IPS-18c (cell line): ENCODE results near the gene MAN2B2.

Source experiments
- H3K4me3 ChIP-seq: 2 replicates; pipeline ENCODE4 v1.7.0; 2013; ENCODE audit warnings: low read depth, mild to moderate bottlenecking, low read length, moderate library complexity; ENCODE audit not compliant: insufficient read depth
- H3K9me3 ChIP-seq: one replicate; pipeline ENCODE4 v1.6.1; 2013; ENCODE audit warnings: mild to moderate bottlenecking, low read length, moderate library complexity; ENCODE audit not compliant: control insufficient read depth, insufficient read depth

MAN2B2 gene

GRCh38 chr4:6561173-6561516 lies 13.8 kb upstream of the MAN2B2 start:
- Histone ChIP-seq H3K4me3 (no peak overlapping the region), H3K9me3 (no peaks in the 10 kb centered on the region)

GRCh38 chr4:6561706-6562371 lies 13.2 kb upstream of the MAN2B2 start:
- Histone ChIP-seq H3K4me3 (no peak overlapping the region), H3K9me3 (no peaks in the 10 kb centered on the region)

DNA sequence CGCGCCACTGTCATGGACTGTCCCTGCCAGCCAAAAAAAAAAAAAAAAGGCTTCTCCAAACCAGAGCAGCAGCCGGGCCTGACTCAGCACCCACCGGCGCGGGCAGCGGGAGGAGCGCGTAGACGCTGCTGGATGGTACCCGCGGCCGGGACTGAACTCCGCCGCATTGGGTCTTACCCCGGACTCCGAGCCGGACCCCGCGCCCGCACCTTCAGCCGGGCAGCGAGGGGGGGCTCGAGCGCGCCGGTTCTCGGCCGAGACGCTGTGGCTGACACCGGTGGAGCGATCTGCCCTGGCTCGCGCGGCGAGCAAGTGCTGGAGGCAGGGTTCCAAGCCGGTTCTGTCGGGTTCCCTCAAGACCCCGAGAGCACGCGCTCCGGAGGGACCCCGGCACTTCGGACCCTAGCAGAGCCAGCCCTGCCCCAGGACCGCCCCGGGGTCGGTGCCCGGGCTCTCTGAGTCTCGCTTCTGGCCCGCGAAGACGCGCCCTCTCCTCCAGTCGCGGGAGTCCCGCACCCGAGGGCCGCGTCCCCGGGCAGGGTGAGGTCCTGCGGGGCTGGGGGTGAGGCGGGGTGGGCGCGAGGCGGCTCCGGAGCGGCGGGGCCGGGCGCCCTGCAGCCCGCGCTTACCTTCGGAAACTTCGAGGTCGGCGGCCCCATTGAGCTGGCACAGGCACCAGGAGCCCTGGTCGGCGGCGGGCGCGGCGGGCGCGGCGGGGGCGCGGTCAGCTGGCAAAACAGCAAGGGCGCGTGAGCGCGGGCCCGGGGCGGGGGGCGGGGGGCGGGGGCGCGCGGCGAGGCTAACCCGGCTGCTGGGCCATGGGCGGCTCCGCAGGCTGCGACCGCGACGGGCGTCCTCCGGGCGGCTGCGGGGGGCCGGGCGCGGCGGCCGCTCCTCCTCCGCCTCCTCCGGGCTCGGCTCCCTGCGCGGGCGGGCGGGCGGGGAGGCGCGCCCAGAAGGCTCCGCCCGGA lies 11.8 kb upstream of the MAN2B2 start:
- peak overlapping the region; percentile 43; the same call in 1 of the 2 replicates for H3K4me3 ChIP-seq
- no peaks in the 10 kb centered on the region for H3K9me3 ChIP-seq

DNA sequence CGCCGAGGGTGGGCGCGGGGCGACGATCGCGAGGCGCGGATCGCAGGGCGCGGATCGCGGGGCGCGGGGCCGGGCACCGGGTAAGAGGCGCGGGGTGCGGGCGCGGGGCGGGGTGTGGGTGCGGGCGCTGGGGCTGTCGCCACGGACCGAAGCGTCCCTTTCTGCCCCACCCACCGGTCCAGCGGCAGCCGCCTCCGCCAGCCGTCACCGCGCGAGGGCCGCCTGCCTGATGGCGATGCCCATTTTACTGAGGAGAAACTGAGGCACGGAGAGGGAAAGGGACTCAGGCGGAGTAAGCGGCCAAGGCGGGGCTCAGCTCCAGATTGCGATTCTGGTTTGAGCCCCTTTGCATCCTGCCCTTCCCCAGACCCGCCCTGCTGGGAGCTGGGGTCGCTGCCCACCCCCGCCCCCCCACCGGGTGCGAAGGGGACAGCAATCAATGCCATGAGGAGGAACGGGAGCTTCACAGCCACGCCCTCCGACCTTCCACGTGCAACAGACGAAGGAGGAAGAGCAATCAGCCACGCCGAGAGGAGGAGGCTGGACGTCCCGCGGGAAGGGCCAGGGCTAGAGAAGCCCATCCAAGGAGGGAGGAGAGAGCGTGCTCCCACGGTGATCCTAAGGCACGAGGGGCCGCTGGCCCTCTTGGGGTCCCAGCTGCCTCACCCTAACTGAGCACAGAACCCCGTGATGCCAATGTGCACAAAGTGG lies 10.9 kb upstream of the MAN2B2 start:
- 0 out of 2 replicates have a peak overlapping the region, but pooled peaks have one; percentile 9 for H3K4me3 ChIP-seq
- H3K9me3 ChIP-seq = peaks cover 2% of the 10 kb centered on the region

GRCh38 chr4:6565691-6566390 lies 9.1 kb upstream of the MAN2B2 start:
- no peak overlapping the region for H3K4me3 ChIP-seq
- peaks cover 2% of the 10 kb centered on the region for H3K9me3 ChIP-seq

DNA sequence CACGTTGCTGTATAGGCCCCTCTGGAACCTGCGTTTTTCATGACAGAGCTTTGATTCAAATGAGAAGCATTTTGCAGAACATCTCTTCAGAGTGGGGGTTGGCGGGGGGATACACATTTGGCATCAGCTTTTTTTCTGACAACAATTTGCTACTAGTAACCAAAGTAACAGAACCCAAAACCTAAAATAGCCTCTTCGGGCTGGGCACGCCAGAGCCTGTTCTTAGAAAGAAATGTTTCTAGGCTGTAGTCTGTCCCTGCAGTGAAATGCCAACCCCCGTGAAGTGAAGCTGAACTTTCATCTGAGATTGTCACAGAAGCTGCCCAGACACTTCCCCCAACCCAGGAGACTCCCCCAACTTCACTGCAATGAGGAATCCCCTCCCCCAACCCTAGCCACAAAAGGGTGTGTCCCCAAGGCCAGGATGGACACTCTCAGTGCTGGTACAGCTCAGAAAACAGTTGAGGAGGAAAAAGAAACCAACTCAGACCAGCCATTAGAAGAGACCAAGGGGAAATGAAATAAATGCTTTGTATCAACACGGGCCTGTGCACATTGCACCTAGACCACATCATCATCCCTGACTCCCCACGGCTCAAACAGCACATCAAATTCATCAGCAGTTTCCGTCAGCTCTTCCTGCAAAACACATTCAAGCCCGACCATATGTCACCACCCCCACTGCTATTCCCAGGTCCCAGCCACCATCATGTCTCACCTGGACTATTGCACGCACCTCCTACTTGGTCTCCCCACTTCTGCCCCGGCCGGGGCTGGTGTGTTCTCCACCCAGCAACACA lies 8.4 kb upstream of the MAN2B2 start:
- no peak overlapping the region for H3K4me3 ChIP-seq
- peaks cover 2% of the 10 kb centered on the region for H3K9me3 ChIP-seq

DNA sequence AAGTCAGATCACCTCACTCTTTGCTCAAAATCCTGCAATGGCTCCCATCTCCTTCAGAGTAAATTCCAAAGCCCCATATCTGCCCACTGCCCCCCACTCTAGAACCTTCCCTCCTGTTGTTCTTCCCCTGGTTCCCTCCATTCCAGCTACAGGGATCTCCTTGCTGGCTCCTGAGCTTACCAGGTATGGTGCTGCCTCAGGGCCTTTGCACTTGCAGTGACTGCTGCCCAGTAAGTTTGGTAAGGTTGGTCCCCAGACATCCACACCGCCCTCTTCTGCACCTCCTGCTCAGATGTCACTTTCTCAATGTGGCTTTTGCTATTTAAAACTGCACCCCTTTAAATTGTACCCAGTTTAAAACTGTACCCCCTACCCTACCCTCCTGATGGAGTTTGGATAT lies 7.8 kb upstream of the MAN2B2 start:
- Histone ChIP-seq H3K4me3 (no peak overlapping the region), H3K9me3 (peaks cover 2% of the 10 kb centered on the region)

- Histone ChIP-seq H3K9me3 (peaks cover 2% of the 10 kb centered on the region), H3K4me3 (no peak overlapping the region)
Measured at GRCh38 chr4:6568148-6568547, 6.8 kb upstream of the MAN2B2 start.

DNA sequence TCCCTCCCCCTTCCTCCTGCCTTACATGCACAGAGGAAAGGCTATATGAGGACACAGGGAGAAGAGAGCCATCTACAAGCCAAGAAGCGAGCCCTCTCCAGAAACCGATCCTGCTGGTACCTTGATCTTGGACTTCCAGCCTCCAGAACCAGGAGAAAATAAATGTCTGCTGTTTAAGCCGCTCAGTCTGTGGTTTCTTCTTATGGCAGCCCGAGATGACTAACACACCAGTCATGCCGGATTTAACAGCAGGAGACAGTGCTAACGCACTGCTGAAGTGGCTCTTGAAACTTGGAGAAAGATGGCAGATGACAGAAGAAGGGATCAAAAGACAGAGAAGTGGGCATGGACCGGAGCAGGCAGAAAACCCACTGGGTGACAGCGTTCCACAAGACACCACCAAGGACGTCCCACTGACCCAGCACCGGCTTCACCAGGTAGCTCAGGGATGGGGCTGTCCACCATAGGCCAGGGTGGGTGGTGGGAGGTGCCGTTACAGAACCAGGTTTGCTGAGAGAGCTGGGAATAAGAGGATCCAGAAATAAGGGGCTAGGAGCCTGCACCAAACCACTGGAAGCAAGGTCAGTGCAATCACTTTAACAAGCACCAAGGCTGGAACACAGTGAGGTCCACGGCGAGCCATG lies 6.2 kb upstream of the MAN2B2 start:
- H3K9me3 ChIP-seq = peaks cover 2% of the 10 kb centered on the region
- H3K4me3 ChIP-seq = no peak overlapping the region

DNA sequence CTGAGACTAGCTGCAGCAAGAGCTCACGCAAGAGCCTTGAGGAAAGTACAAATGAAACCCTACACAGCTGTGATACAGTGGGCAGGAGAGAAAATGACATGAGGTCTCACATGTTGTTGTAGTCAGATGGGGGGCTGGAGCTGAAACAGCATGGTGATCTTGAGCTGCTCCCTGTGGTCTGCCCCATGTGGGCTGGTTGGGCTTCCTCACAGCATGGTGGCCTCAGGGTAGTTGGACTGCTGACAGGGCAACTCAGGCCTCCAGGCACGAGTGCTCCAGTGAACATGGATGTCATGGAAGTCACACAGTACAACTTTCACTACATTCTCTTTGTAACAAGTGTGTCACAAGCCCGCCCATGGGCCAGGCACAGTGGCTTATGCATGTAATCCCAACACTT lies 3.4 kb upstream of the MAN2B2 start:
- Histone ChIP-seq H3K4me3 (no peak overlapping the region), H3K9me3 (peaks cover 2% of the 10 kb centered on the region)

- peaks cover 2% of the 10 kb centered on the region for H3K9me3 ChIP-seq
- H3K4me3 ChIP-seq = no peak overlapping the region
Measured at GRCh38 chr4:6573551-6573950, 1.4 kb upstream of the MAN2B2 start.

- Histone ChIP-seq H3K4me3 (peak overlapping the region; percentile 63), H3K9me3 (no peaks in the 10 kb centered on the region)
Measured at GRCh38 chr4:6573986-6574746, 823 bp upstream of the MAN2B2 start.

GRCh38 chr4:6575503-6576240 lies 683 bp downstream of the MAN2B2 start:
- H3K4me3 ChIP-seq = peak overlapping the region; percentile 77

GRCh38 chr4:6576512-6576911 lies 1.5 kb downstream of the MAN2B2 start:
- peaks cover 2% of the 10 kb centered on the region for H3K9me3 ChIP-seq
- H3K4me3 ChIP-seq = no peak overlapping the region

More at GRCh38 chr4:6575503-6576240, 683 bp downstream of the MAN2B2 start:
- peaks cover 2% of the 10 kb centered on the region for H3K9me3 ChIP-seq

DNA sequence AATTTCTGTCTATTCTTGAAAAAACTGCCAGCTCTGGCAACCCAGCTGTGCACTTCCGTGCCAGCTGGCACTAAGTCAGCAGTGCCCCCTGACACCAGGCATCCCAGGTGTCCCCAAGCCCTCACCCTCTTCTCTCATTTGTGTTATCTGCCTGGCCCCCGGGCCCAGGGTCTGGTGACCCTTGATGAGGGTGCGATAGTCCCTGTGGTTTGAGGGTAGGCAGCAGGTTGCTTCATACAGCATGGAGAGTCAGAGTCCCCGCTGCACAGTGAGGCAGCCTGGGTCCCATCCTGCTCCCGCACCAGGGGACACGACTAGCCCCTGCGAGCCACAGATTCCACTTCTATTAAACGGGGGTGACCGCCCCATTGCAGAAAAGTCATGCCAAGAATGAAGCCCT lies 1.9 kb downstream of the MAN2B2 start:
- Histone ChIP-seq H3K4me3 (no peak overlapping the region), H3K9me3 (peaks cover 2% of the 10 kb centered on the region)
